HG02973 (cell line): ENCODE measurements around the gene WDR59.
A peak's percentile ranks its signal among the peaks of the same experiment; 100 is the strongest.
"Not testable (repeated sequence)": the region's sequence is repeated elsewhere in the genome, so short reads cannot be mapped to it uniquely, and the experiment has no call there.

ENCODE experiments used
- ATAC-seq: cut with Tn5 transposase; IDR thresholded peaks from one replicate; pipeline ENCODE4 v1.9.1; 2021; ENCODE audit warnings: moderate library complexity; ENCODE audit not compliant: unreplicated experiment

The WDR59 gene, protein sequence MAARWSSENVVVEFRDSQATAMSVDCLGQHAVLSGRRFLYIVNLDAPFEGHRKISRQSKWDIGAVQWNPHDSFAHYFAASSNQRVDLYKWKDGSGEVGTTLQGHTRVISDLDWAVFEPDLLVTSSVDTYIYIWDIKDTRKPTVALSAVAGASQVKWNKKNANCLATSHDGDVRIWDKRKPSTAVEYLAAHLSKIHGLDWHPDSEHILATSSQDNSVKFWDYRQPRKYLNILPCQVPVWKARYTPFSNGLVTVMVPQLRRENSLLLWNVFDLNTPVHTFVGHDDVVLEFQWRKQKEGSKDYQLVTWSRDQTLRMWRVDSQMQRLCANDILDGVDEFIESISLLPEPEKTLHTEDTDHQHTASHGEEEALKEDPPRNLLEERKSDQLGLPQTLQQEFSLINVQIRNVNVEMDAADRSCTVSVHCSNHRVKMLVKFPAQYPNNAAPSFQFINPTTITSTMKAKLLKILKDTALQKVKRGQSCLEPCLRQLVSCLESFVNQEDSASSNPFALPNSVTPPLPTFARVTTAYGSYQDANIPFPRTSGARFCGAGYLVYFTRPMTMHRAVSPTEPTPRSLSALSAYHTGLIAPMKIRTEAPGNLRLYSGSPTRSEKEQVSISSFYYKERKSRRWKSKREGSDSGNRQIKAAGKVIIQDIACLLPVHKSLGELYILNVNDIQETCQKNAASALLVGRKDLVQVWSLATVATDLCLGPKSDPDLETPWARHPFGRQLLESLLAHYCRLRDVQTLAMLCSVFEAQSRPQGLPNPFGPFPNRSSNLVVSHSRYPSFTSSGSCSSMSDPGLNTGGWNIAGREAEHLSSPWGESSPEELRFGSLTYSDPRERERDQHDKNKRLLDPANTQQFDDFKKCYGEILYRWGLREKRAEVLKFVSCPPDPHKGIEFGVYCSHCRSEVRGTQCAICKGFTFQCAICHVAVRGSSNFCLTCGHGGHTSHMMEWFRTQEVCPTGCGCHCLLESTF

DNA sequence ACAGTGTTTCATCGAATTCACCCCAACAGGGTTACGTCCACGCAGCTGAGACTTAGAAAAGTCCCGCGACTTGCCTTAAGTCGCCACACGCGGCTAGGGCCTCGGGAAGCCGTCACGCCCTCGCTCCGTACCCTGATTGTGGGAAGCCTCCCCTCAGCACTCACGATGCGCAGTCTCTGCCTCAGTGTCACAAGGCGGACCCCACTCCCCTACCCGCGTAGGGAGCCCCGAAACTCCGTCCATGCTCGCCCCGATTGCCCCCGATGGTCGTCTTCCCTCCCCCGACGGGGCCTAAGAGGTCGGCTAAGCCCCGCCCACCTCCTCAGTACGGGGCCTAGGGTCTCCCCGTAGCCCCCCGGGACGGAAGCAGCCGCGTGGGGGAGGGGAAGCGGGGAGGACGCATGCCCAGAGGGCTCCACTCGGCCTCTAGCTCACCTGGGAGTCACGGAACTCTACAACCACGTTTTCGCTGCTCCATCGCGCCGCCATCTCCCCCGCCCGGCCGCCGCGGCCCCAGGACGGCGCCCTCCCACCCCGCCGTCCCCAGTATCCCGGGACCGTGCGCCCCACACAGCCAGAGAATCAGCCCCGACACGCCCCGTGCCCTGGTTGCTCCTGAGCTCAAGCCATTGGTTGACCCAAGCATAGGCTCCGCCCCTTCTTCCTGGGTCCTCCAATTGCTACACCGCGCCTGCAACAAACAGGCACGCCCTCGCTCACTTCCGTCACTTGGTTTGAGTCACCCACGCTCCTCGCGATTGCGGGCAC lies at the start of gene WDR59:
Gene WDR59, minus strand, starts transcription at position 595 of the 768 bp plus-strand sequence. Its CDS starts 106 bp downstream, at position 489.
- peak; percentile 100 for ATAC-seq

DNA sequence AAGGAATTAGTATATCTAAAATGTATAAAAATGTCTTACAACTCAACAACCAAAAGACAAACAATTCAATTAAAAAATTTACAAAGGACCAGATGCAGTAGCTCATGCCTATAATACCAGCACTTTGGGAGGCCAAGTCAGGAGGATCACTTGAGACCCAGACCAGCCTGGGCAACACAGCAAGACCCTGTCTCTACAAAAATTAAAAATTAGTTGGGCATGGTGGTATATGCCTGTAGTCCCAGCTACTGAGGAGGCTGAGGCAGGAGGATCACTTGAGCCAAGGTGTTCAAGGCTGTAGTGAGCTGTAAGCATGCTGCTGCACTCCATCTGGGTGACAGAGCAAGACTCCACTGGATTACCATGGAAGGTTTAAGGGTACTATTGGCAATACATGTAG lies 47.7 kb upstream of the WDR59 start:
- no peak for ATAC-seq

DNA sequence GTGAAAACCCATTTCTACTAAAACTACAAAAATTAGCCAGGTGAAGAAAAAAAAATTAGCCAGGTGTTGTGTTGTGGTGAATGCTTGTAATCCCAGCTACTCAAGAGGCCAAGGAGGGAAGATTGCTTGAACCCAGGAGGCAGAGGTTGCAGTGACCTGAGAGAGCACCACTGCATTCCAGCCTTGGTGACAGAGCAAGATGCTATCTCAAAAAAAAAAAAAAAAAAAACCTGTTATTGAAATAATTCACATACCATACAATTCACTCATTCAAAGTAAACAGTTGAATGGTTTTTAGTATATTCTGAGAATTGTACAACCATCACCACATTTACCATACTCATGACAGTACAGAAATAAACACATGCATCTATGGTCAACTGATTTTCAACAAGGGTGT lies 44.9 kb upstream of the WDR59 start:
- no peak for ATAC-seq

DNA sequence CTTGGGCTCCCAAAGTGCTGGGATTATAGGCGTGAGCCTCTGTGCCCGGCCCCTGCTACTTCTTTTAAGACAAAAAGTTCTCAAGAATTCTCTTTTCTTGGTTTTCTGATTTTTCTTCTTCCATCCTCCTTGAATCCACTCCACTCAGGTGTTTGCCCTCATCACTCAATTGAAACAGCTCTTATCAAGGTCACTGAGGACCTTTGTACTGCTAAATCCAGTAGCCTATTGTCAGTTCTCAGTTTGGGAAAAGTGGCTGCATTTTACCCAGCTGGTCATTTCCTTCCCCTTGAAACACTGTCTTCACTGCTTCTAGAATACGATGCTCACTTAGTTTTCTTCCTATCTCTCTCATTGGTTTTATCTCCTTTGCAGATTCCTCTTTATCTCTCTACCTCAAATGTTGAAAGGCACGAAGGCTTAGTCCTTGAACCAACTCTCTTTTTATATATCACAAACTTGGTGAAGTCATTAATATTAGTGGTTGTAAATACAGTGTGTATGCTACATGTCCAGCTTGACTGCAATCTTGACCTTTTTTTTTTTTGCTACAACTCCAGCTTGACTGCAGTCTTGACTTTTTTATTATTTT lies 43.7 kb upstream of the WDR59 start:
- no peak for ATAC-seq

DNA sequence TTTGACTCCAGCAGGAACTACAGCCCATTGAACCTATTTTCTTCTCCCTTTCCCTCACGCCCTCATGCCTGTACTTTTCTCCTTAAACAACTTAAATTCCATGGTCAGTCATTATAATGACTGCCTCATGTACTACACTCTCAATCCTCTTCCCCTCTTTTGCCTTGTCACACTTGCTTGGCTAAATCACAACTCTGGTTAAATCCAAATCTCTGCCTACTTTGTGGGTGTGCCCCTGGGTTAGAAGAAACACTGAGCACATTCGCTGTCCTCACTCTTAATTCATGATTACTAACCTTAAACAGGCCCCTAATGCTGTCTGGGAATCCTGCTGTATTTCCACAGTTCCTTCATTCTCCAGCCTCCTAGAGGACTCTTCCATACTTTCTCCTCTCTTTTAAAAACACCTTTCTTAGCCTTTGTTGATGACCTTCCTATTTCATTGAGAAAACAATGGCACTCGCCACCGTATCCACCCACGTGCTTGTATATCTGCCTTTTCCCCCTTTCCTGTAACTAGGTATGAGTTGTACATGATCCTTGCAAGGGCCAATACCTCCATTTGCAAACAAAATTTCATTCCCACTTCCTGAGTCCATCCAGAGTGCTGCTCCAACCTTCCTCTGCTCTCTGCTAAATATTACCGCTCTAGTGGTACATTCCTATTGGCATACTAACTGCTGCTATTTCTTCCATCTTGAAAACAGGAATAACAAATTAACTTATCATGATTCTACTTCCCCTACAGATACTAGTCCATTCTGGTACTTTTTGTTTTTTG lies 42.8 kb upstream of the WDR59 start:
- ATAC-seq = no peak

DNA sequence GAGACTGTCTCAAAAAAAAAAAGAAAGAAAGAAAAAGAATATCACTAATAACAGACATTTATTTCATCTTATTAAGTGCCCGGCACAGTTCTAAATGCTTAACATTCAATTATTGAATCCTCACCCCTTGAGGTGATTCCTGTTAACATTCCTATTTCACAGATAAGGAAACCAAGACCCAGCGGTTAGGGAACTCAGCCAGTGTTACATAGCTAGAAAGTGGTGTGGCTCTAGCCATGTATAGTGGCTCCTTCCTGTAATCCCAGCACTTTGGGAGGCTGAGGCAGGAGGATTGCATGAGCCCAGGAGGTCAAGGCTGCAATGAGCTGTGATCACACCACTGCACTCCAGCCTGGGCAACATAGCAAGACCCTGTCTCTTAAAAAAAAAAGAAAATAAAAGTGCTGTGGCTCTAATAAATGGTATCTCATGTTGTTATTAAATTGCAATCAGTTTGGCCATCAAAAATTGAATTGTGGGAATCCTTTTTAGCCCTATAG lies 42.0 kb upstream of the WDR59 start:
- ATAC-seq = no peak

DNA sequence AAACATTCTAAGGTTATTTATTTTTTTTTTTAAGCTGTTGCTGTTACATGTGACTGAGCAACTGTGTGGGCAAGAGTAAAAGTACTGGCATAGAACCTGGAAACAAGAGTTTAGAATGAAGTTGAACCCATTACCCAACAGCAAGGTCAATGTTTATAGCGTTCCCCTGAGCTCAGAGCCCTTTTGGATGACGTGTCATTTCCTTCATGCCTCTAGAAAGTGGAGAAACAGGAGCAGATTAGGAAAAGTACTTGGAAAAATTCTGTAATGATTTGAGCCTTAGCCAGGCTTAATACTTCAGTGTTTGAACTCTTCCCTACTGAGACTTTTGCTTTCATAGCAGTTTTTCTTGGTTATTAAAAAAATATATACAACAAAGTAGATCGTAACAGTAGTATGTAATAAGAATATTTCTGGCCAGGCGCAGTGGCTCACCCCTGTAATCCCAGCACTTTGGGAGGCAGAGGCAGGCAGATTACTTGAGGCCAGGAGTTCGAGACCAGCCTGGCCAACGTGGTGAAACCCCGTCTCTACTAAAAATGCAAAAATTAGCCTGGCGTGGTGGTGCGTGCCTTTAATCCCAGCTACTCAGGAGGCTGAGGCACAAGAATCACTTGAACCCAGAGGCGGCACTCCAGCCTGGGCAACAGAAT lies 41.4 kb upstream of the WDR59 start:
- not testable (repeated sequence) for ATAC-seq

DNA sequence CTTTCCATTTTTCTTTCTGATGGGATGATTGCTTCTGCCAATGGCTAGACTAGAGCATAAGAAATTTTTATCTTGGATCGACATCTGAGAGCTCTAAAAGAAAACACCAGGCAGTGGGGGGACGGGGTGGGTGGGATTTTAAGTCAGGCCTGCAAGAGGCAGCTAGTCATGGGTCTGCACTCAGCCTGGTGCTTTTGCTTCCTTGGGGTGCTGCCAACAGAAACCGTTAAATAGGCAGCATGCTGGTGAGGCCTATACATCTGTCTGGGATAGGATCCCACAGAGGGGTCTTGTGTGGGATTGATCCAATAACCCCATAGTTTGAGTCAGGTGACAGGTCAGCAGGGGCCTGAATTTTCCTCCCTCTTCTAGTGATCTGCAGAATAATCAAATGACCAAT lies 40.8 kb upstream of the WDR59 start:
- no peak for ATAC-seq

DNA sequence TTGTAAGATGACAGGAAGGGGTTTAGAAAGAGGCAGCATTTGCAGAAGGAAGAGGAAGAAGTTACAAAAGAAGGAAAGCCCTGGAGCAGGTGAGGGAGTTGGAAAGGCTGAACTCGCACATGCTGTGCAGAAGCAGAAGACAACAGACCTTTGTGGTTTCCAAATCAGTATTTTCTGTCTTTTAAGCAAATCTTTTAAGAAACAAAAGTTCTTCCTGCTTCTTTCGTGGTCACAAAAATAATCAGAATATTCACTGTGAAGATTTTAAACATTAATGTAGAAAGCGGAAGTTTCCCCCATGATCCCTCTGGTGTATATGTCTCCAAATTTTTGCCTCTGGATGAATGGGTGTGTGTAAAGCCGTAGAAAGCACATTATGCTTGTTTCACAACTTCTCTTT lies 39.7 kb upstream of the WDR59 start:
- no peak for ATAC-seq

DNA sequence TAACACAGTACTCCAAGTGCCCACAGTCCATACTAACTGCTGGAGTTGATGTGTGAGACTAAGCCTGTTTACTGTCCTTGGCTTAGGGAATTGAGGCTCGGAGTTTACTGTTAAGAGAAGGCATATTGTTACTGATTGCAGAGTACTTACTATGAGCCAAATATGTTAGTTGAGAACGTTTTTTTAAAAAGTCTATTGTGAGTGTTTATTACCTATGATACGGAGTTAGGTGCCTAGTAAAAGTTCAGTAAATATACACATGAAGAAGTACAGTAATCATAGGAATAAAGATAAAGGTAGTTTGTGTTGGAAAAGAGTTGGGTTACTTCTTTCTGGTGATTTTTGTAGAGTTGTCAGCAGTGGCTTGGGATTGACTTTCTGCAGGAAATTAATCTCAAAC lies 39.3 kb upstream of the WDR59 start:
- ATAC-seq = no peak

DNA sequence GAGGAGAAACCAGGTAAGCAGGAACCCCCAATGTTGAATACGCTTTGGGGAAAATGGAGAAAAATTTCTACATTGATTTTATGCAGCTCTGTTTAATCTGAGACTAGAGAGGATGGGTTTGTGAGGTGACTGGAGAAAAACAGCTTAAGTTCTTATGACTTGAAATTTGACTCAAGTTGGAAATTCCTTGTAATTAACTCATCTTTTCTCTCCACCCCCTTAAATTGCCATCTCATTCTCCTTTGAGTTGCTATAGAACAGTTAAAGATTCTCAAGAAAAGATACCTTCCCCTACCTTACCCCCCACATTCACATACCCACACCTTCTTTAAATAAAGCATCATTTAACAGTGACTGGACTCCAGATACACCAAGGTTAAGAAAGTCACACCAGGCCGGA lies 38.1 kb upstream of the WDR59 start:
- no peak for ATAC-seq

DNA sequence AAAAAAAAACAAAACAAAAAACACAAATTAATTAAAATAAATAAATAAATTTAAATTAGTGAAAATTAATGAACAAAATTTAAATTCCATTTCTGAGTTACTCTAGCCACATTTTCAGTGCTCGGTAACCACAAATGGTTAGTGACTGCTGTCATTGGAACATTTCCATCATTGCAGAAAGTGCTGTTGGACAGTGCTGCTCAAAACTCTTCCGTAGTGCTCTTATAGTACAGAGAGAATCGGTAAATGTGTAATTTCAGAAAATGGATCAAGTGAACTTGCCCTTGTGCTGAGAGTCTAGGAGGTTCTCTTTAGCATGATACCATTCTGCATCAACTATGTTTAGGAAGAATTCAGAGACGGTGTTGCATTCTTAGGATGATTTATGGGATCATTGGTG lies 37.6 kb upstream of the WDR59 start:
- no peak for ATAC-seq

DNA sequence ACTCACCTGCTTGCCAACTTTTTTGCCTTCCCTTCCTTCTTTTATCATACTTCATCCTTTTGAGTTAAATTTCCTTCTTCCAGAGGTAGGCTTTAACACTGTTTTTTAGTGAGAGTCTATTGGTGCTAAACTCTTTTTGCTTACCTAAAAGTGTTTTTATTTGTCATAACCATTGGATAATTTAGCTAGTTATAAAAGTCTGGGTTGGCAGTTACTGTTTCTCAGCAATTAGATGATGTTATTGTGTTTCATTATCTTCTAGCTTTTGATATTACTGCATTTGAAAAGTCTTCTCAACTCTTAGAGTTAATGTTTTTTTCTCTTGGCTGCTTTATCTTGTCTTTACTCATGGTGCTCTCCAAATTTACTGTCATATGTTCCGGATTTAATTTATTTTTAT lies 36.5 kb upstream of the WDR59 start:
- no peak for ATAC-seq

DNA sequence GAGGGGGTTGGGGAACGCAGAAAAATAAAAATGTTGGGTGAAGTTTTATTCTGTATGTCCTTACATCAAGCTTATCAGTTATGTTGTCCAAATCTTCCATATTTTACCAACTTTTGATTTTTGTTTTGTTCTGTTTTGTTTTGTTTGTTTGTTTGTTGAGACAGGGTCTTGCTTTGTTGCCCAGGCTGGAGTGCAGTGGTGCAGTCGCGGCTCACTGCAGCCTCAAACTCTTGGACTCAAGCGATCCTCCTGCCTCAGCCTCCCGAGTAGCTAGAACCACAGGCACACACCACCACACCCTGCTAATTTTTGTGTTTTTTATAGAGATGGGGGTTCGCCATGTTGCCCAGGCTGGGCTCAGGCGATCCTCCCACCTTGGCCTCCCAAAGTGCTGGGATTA lies 34.7 kb upstream of the WDR59 start:
- no peak for ATAC-seq

DNA sequence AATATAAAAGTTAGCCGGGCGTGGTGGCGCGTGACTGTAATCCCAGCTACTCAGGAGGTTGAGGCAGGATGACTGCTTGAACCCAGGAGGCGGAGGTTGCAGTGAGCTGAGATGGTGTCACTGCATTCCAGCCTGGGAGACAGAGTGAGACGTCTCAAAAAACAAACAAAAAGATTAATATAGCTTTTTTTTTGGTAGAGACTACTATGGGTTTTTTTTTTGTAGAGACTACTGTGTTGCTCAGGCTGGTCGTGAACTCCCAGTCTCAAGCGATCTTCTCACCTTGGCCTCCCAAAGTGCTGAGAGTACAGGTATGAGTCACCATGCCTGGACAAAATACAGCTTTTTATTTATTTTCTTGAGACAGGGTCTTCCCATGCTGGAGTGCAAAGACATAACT lies 34.1 kb upstream of the WDR59 start:
- no peak for ATAC-seq

DNA sequence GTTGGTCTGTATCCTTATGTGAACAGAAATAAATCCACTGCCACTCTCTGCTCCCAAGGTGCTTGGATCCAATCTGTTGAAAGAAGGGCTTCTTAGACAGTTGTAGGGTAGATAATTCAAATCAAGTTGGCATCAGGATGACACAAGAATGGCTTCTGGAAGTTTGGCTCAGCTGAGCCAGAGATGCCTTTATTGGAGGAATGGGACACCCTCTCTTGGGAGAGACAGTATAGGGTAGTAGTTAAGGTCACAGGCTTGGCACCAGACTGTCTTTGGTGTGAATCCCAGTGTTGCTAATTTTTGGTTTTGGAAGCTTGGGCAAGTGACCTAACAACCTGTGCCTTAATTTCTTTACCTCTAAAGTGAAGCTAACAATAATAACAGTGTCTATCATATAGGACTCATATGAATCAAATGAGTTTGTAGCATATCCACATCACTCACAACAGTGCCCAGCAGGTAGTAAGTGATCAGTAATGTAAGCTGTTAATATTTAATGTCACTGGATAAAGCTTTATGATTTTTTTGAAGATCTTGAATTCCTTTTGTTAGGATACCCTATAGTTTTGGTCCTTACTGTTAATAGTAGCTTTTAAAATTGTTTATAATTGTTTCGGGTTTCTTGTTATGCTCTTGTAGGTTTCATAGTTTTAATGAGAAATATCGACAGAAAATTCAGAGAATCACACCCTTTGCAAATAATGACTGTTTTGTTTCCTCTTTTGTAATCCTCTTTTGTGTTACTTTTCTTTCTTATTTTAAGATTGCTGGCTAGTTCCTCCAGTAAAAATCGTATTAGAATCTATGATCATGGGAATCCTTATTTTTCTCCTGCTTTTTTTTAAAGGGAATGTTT lies 33.0 kb upstream of the WDR59 start:
- ATAC-seq = no peak

DNA sequence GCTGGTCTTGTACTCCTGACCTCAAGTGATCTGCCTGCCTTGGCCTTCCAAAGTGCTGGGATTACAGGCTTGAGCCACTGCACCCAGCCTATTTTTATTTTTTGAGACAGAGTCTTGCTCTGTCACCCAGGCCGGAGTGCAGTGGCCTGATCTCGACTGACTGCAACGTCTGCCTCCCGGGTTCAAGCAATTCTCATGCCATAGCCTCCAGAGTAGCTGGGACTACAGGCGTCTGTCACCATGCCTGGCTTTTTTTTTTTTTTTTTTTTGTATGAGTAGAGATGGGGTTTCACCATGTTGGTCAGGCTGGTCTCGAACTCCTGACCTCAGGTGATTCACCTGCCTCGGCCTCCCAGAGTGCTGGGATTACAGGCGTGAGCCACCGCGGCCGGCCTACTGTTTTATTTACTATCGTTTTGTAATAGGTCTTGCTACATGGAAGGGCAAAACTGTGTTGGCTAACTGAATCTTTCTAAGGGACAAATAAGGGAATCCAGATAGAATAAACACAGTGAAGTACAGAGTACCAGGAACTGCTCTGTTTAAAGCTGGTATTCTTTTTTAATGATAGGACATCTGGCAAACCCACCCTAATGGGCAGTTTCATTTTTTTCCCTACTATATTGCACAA lies 31.6 kb upstream of the WDR59 start:
- not testable (repeated sequence) for ATAC-seq

DNA sequence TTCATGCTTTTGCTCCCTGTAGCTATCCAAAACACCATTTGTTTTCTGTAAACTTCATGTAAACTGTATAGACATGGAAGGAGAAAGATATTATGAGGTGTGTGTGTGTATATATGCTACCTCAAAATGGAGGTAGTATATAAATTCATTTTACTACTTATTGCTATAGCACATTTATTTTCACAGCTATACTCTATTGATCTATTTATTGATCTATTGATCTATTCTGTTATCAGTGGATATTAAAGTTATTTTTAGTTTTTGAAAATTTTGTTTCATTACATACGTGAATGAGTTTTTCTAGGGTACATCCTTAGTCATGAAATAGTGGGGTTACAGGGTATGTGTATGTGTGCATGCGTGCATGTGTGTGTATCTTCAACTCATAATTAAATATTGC lies 29.4 kb upstream of the WDR59 start:
- no peak for ATAC-seq
